Measurements from ENCODE around the gene LRP4. TPM values are rescaled to one million over a fixed set of nuclear protein-coding genes. Genes with fewer than 3 reads are reported as not detected.

Gene LRP4
- total RNA-seq, 1 donor from 2014 or later: 49.3 TPM

- Mint-ChIP-seq H3K4me3 (ENCODE audit: unreplicated experiment) (peak overlapping the region; percentile 48), H3K27ac (ENCODE audit: unreplicated experiment) (peak overlapping the region; percentile 46), H3K9me3 (ENCODE audit: unreplicated experiment) (no peaks in the 10 kb centered on the region), H3K27me3 (ENCODE audit: unreplicated experiment) (no peaks in the 10 kb centered on the region), H3K36me3 (ENCODE audit: unreplicated experiment) (peaks cover 3% of the 10 kb centered on the region), H3K4me1 (ENCODE audit: unreplicated experiment) (peaks cover 58% of the 10 kb centered on the region)
- no peak for TF ChIP-seq CTCF (IDR thresholded peaks at IDR 0.05)
- DNase-seq (ENCODE audit: extremely low spot score, unreplicated experiment): no peak
These were observed 4.0 kb downstream of the LRP4 start for GRCh38 chr11:46914363-46914762.

GRCh38 chr11:46913484-46913883, 4.9 kb downstream of the LRP4 start:
- H3K4me1 Mint-ChIP-seq (ENCODE audit: unreplicated experiment): peaks cover 50% of the 10 kb centered on the region
- H3K9me3 Mint-ChIP-seq (ENCODE audit: unreplicated experiment): no peaks in the 10 kb centered on the region
- no peak for DNase-seq (ENCODE audit: extremely low spot score, unreplicated experiment)
- H3K27ac Mint-ChIP-seq (ENCODE audit: unreplicated experiment): no peak overlapping the region
- H3K27me3 Mint-ChIP-seq (ENCODE audit: unreplicated experiment): no peaks in the 10 kb centered on the region
- peaks cover 3% of the 10 kb centered on the region for H3K36me3 Mint-ChIP-seq (ENCODE audit: unreplicated experiment)
- H3K4me3 Mint-ChIP-seq (ENCODE audit: unreplicated experiment): no peak overlapping the region
- no peak for TF ChIP-seq CTCF (IDR thresholded peaks at IDR 0.05)

- Mint-ChIP-seq H3K36me3 (ENCODE audit: unreplicated experiment) (peaks cover 3% of the 10 kb centered on the region), H3K27ac (ENCODE audit: unreplicated experiment) (peak overlapping the region; percentile 55), H3K4me1 (ENCODE audit: unreplicated experiment) (peaks cover 49% of the 10 kb centered on the region), H3K27me3 (ENCODE audit: unreplicated experiment) (no peaks in the 10 kb centered on the region), H3K9me3 (ENCODE audit: unreplicated experiment) (no peaks in the 10 kb centered on the region), H3K4me3 (ENCODE audit: unreplicated experiment) (peak overlapping the region; percentile 61)
- DNase-seq (ENCODE audit: extremely low spot score, unreplicated experiment): no peak
- TF ChIP-seq CTCF (IDR thresholded peaks at IDR 0.05): no peak
These were observed 5.7 kb downstream of the LRP4 start for GRCh38 chr11:46912526-46913150.

GRCh38 chr11:46907606-46908005, 10.7 kb downstream of the LRP4 start:
- H3K4me1 Mint-ChIP-seq (ENCODE audit: unreplicated experiment): peaks cover 56% of the 10 kb centered on the region
- no peaks in the 10 kb centered on the region for H3K9me3 Mint-ChIP-seq (ENCODE audit: unreplicated experiment)
- peak overlapping the region; percentile 86 for H3K27ac Mint-ChIP-seq (ENCODE audit: unreplicated experiment)
- no peaks in the 10 kb centered on the region for H3K27me3 Mint-ChIP-seq (ENCODE audit: unreplicated experiment)
- no peak overlapping the region for H3K4me3 Mint-ChIP-seq (ENCODE audit: unreplicated experiment)
- no peak for TF ChIP-seq CTCF (IDR thresholded peaks at IDR 0.05)
- DNase-seq (ENCODE audit: extremely low spot score, unreplicated experiment): no peak
- peaks cover under 1% of the 10 kb centered on the region for H3K36me3 Mint-ChIP-seq (ENCODE audit: unreplicated experiment)

- no peaks in the 10 kb centered on the region for H3K9me3 Mint-ChIP-seq (ENCODE audit: unreplicated experiment)
- no peaks in the 10 kb centered on the region for H3K36me3 Mint-ChIP-seq (ENCODE audit: unreplicated experiment)
- peak overlapping the region; percentile 49 for H3K4me3 Mint-ChIP-seq (ENCODE audit: unreplicated experiment)
- H3K4me1 Mint-ChIP-seq (ENCODE audit: unreplicated experiment): peaks cover 50% of the 10 kb centered on the region
- peak overlapping the region; percentile 86 for H3K27ac Mint-ChIP-seq (ENCODE audit: unreplicated experiment)
- DNase-seq (ENCODE audit: extremely low spot score, unreplicated experiment): no peak
- TF ChIP-seq CTCF (IDR thresholded peaks at IDR 0.05): no peak
- no peaks in the 10 kb centered on the region for H3K27me3 Mint-ChIP-seq (ENCODE audit: unreplicated experiment)
These were observed 11.7 kb downstream of the LRP4 start for GRCh38 chr11:46906609-46907041.

All from osteocyte (in vitro differentiated cells).